RKO (cell line): Measurements from ENCODE around the gene PPM1H.
"Not testable (repeated sequence)": the region's sequence is repeated elsewhere in the genome, so short reads cannot be mapped to it uniquely, and the experiment has no call there.

Experiments
- DNase-seq: peaks from one replicate; pipeline ENCODE4 v3.0.0-alpha.2; 2016; ENCODE audit warnings: low spot score

The PPM1H gene

DNA sequence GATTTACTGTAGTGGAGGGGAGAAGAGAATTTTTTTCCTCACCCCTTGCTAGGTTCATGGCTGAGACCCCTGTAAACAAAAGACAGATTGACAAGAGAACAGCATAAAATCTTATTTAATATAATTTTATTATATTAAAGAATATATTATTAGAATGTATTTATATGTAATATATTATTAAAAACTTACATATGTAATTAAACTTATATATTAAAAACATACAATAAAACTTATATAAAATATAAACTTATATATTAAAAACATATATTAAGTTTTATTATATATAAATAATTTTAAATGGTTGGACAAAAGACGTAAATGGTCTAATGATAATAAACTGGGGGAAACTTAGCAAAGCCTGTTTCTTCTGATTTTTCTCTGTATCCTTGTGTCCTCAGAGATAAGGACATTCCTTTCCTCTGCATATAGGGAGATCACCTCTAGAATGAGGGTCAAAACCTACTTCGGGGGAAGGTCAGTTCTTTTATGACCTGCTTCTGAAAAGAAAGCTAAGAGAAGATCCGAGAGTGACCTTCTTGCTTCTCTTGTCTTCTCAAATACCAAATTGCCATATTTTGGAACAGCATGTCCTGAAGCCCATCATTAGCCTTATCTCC, 8.9 kb upstream of the PPM1H start:
- no peak for DNase-seq

DNA sequence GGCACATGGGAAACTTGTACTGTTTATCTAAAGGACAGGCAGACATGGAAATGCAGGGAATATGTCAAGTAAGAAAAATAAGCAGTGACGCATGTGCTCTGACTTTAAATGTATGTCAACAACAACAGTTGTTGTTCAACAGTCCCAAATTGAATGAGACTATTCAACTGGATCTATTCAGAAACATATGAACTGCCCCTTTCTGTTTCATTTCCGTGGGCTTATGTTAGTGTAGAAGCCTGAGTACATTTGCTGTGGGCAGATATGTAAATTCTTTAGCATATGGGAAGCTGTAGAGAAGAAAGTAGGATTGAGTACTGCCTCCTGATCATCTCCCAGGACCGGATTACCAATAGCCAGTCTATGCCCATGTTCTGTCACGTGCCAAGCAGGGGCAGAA, 7.4 kb upstream of the PPM1H start:
- not testable (repeated sequence) for DNase-seq

DNA sequence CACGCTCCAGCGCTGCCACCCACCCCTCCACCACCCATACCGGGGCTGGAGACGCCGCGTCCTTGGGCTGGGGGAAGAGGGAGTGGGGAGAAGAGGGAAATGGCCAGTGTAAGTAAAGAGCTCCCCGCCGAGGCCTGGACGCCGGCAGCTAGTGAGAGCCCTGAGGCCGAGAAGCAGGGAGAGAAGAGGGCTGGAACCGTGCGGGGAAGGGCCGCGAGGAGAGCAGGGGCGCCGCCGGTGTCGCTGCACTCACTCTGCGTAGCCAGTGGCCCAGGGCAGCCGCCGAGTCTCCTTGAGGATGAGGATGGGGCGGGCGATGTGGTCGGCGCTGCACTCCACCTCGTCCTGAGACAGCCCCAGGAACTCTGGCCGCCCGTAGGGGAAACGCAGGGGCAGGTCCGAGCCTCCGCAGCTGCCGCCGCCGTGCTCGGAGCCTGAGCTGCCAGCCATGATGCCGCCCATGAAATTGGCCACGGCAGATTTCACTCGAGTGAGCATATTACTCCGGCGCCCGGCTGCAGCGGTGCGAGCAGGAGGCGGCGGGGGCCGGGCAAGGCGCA, 631 bp downstream of the PPM1H start:
- peak; percentile 35 for DNase-seq

DNA sequence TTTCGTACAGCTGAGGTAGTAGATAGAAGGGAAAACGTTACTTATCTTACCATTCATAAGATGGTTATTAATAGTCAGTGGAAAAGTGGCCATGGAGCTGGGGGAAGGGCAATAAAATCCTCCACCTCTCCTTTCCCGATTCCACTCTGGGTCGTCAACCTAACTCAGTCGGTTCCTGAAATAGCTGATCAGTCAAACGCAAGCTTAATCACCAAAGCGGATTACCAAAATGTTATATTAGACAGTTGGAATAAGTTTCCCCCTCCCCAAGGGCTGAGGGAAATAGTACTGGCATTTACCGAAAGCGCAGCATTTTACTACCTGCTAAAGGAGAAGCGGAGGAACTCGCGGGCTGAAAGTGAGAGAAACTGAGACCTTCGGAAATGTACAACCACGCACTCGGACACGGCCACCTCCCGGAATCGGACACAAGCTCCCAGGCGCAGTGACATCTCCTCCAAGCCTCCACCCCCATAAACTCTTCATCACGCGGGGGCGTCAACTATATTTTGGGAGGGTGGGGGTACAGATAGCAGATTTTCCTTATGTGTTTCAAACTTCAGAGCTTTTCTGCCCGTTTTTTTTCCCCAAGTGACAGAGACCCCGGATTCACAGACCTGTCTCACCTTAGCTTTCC, 1.2 kb downstream of the PPM1H start:
- no peak for DNase-seq

DNA sequence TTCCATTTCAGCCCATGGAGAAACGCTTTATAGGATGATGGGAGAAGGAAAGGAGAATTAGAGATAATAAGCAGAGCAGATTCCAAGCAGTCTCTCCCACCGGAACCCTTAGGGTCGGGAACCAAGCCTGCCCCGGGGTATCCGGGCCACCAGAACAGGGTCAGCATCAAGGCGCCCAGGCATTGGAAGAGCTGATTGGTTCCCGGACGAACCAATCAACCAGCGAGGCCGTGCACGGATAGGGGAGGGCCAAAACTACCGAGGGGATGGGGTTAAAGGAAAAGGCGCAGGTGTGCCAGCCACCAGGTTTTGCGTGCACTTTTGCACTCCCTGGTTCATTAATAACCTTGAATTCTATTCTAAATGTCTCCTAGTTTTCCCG, 1.7 kb downstream of the PPM1H start:
- DNase-seq: no peak

DNA sequence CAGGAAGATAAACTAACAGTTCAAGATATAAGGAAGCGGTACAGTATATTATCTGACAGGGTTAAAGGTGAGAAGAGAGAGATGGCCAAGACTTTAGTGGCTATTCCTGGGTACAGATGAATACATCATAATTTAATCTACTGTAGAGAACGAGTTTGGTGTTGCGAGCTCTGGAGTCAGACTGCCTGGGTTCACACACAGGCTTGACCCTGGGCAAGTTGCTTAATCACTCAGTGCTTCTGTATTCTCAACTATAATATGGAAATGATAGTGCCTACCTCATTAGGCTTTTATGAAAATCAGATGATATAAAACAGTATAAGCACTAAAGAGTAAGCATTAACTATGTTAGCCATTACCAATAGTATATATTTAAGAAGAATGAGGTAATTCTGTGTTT, 3.5 kb downstream of the PPM1H start:
- DNase-seq: no peak

DNA sequence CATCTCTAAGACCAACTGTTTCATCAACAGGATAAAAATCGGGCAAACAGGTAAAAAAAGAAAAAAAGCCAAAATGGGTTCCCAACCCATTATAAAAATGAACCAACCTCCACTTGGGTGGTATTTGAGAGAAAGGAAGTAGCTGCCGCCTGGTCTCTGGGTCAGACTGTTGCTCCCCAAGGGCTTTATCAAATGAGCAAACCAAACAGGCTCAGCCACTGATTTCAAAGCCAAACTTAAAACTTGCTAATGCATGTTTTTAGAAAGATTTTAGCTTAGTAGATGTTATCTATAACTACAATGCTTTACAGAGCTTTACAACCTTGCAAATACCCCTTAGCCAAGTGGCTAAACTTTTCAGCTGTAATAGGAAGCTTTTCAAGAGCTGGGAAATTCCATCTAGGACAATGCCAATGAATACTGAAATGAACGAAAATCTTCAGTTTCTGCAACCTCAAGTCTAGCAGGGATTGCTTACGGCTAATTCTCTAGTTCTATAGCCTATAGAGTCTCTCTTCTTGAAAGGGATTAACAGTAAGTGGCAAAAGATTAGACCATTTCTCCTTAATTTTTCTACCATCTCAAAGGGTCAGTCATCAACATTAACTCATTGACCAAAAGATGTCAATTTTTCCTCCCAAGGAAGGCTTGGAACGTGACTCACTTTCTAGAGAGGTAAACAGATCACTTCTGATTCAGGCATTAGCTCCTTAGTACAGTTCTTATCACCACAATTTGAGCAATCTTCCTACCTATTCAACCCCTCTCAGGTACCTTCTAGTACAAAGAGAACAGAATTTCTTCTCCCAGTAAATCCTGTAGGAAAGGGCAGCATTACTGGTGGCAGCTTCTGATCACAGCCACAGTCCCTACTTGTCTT, 4.2 kb downstream of the PPM1H start:
- peak; percentile 7 for DNase-seq

DNA sequence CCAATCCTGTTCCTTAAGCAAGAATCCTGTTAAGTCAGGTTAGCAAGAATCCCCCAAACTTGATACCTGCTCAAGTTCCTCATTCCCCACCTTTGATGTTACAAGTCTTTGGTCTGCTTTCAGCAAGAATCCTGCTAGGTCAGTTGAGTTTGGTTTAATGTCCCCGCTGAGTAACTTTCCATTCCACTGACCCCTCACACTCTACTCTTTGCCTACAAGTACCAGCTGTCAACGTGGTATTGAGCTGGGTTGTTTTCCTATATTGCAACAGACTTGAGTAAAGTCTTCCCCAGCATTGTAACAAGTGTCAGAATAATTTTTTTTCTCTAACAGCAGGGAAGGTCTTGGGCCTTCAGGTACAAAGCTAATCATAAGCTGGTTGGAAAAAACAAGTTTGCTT, 6.3 kb downstream of the PPM1H start:
- DNase-seq: no peak

DNA sequence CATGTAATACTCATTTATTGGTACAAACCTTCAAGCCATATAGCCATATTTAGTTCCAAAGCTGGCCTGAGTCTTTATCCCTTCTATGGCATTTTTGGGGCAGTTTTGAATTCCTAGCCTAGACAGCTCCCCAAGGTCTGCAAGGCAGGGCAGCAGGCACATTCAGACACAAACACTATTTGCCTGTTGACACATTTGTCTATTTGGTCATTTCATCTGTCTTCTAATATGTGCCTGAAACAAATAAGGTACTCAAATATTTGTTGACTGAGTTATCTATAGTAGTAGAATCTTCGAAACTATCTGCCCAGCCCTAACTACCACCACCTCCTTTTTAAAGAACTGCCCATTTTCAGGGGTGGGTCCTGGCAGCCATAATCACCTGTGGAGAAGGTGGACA, 9.3 kb downstream of the PPM1H start:
- no peak for DNase-seq

DNA sequence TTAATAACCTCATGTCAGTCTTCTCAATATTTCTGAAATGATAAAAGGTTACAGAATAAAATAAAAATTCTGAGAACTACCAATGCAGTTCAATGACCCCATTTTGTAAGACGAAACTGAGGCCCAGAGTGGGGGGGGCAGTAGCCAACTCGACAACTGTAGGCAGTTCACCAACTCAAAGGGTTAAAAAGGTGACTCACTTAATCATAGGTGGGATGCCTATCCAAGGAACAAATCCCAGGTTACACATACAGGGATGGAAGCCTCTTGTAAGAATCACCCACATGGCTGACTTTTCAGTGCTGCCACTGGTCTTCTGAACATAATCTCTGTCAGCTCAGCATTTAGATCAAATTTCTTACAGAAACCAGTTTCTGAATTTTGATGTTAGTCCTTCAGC, 10.9 kb downstream of the PPM1H start:
- DNase-seq: no peak

DNA sequence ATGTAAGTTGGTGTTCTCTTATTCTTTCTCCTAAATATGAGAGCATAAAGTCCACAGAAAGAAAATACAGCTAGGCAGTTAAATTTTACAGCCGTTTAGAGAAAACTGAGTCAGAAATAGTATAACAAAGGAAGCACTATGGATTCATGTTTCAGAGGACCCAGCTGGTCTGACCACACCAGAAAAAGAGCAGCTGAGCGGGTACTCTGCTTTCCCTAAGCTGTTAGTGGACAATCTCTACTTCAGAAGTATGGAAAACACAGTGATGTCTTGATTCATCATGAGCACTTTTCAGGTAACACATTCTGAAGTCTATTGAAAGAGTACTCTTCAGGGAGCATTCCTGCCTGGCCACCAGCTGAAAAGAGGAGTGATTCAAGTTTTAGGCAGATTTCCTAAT, 12.4 kb downstream of the PPM1H start:
- no peak for DNase-seq

DNA sequence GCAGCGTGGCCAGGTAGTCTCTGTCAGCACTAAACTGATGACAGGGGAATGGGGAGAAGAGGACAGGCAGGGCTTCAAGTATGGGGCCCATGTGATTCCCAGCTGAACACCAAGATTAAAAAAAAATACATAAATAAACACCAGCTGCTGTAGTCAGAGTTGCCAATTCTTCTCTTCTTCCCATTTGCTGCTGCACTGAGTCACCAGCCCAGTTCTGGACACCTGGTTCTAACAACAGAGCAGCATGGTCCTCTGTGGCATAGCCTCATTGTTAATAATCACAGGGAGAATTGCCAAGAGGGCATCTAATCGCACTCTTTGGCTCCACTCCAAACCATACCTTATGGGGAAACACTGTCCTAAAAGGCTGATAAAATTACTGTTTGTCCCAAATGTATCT, 15.1 kb downstream of the PPM1H start:
- DNase-seq: peak; percentile 16

DNA sequence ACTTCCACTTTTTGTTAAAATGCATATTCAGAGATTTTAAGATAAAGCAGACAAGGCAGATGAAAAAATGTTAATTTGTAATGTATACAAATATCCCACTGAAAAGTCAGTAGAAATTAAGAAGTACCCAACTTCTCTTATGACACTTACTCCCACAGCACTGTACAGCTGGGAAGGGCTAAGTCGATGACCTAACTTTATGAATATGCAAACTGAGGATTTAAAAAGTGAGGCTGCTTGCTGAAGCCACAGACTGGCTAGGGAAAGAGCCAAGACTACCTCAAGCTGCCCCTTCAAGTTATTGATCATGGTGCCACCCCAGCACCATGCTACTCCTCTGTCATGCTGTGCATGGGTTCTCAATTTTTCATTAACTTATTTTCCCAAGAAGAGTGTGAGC, 17.0 kb downstream of the PPM1H start:
- DNase-seq: peak; percentile 12

DNA sequence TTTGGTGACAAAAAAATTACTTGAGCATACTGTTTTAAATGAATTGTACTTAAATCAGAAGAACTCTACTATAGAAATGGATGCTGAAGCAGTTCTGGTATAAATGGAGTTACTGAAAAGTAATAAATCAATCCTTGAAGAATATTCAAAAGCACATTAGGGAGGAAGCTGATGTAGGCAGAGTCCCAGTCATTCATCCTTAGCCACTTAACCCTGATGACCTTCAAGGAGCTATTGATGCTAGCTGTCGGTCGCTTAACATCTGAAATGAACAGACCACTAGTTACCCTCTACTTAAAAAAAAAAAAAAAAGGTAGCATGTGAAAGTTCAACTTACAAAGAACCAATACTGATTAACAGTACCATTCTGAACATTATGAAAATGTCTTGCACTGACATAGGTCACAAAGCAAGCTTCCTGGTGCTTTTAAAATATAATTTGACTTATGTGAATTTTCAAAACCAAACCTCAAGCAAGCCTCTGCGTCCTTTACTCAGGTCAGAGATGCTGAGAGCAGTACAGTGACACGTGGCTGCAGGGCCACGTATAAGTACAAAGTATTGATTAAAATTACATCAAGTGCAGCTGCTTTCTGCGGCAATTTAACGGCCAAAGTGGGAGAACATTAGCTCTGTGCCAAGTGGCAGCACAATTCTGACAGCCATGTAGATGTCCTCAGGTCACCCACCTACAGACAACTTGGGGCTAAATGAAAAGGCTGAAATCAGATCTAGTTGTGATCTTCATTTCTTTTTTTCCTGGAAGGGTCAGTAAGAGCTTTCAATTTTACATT, 18.1 kb downstream of the PPM1H start:
- no peak for DNase-seq

DNA sequence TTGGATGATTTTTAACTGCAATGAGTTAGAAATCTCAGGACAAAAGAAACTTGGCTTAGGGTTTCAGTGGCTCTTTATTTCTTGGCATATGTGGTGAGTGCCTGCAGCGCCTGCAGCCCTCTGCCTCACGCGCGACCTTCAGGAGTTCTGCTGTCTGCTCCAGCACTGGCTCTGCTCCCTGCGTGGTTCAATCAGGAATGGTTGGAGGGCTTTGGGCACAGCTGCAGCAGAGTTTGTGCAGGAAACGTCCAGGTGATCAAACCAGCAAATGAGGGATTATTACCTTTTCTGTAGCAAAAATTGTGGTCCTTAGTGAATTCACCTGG, 19.8 kb downstream of the PPM1H start:
- no peak for DNase-seq

DNA sequence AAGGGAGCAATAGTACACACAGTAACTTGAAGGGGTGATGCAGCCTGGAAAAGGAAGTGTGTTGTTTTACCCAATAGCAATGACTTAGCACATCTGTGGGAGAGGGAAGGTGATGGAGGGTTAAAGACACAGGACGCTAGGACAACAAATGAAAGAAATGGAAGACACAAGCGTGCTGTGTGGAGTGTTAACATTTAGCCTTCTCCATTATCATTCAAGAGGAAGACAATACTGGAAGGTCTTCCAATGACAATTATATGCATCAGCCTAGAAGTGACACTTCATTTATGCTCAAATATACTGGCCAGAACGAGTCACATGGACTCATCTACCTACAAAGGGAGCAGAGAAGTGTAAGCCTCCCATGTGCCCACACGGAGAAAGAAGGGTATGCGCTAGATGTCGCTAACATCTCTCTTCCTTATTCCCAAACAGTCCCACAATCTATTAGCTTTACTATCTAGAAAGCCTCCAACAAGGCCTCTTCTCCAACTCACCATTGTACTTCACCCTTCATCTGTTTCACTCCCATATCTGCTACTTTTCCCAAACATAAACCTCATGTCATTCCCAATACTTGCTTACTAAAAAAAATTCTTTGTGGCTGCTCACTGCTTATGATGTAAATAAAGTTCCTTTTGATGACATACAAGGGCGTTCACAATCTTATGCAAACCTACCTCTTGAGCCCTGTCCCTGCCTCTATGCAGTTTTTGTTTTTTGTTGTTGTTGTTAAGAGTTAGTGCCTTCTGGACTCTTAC, 20.3 kb downstream of the PPM1H start:
- no peak for DNase-seq

DNA sequence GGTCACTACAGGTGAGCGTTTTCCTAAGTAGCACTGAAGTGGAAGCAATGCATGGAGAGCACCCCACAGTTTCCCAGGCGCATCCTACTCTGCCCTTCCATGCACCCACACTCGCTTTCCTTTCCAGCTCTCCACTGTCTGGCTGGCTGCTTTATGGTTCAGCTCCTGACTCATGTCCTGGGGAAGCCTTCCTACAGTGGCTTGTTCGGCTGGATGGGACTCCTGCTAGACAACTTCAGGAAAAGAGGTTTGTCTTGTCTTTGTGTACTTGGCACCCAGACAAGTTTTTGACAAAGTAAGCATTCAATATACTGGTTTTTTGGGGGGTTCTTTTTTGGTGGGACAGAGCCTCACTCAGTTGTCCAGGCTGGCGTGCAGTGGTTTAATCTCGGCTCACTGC, 21.6 kb downstream of the PPM1H start:
- no peak for DNase-seq

DNA sequence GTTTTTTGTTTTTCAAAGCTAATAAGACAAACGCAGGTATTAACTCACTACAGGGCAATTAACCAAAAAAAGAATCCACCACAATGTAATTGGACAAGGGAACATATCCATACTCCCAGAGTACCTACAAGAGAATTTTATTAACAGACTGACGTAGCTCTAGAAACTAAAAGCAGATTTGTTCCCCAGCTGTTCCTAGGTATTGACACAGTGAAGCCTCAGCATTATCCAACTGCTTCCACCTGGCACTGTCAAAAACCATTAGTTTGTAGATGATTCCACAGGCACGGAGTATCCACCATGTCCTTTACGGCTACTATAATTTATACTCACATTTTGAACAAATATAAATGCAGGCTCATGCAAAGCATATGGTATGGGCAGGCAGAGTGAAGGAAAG, 22.3 kb downstream of the PPM1H start:
- DNase-seq: no peak

DNA sequence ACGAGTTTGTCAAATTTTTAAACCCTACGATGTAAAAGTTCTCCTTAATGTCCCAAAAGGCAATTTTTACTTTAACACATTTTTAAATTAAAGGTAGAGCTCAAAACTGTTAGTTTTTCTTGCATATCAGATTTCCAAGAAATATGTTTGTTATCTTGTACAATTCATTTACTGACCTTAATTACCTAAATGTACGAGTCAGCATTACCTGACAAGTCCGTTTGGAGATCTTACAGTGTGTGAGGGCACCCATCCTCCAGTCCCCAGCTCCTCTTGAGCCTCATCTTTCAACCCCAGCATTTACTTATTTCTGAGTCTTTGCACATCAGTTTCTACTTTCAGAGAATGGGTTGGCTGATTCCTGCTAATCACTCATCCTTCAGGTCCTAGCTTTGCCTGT, 23.7 kb downstream of the PPM1H start:
- no peak for DNase-seq

DNA sequence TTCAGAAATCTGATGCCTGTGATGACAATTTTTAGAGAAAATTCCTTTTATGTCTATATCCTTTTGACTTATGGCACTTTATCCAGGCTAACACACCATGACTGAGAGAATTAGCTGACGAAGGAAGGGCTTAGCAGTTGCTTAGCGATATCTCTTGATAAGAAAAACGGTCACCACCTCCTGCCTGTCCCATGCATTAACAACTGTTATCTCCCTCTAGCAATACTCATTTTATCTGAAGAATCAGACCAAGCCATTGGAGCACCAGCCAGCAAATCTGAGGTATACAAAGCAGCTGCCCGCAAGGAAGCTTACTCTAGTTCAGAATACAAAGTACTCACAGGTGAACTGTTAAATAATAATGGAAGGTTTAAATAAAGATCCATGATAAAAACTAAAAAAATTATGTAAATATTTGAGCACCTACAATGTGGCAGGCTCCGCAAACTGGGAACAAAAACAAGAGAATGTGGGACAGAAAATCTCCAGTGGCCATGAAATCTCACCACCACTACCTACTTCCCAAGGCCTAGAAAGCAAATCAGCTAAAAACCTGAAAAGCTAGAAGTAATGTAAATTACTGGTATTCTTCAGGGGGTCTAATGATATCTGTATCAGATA, 24.3 kb downstream of the PPM1H start:
- DNase-seq: no peak

DNA sequence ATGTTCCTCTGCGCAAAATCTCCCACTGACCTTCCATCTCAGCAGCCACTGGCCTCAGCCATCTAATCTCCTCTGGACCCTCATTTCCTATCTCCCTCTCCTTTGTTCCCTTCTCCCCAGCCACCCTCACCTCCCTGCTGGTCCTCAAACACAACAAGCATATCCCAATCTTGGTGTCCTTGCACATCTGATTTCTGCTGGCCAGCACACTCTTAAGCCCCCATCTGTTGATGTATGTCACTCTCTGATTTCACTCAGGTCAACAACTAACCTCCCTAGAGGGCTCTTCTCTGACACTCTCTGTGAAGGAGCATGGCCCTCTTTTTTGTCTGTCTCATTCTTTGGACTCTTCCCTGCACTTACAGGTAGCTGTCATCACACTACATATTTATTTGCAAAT, 25.6 kb downstream of the PPM1H start:
- DNase-seq: no peak
